Measurements from ENCODE around the gene ADAM33. TPM values are rescaled to one million over a fixed set of nuclear protein-coding genes. Genes with fewer than 3 reads are reported as not detected.

ADAM33 gene
- total and polyA plus RNA-seq, 2 of the 8 experiments (the other 6 are each of a cell fraction or from before 2014, with no cell fraction given): 4.2 to 6.0 TPM

DNA sequence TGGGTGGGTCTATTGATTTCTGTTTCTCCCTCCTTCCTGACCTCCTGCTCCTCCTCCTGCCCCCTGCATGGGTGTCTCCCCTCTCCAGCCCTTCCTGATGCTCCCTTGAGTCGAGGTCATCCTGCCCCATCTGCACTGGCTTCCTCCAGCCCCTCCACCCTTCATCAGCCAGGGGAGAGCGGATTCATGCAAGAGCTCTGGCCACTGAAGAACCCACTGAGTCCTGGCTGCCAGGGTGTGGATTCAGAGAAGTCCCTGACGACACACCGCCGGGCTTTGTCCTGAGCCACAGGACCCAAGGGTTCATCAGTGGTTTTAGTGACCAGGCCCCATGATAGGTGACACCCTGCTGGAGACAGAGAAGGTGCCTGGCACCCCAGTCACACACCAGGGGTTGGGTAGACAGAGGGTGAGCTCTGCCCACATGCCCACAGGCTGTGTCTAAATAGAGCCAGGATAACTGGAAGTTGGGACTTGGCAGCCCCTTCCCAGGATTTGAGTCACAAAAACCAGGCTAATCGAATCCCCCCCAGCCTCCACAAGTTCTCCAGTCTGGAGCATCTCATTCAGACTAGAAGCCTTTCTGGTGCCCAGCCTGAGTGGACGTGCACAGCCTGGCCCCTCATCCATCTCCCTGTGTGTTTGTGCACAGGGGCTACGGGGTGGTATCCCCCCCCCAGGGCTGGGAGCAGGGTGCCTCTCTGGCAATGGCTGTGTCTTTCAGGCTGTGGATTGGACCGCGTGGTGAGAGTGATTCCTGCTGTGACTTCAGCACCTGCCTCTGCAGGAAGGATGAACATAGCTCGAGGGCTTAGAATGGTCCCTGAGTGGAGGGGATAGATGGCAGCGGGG, 19.8 kb downstream of the ADAM33 start:
- H3K27ac ChIP-seq (ENCODE audit: low read depth, low read length): no peak overlapping the region
- H2BK120ac ChIP-seq (replicated peaks; ENCODE audit: low read depth, low read length): no peak overlapping the region
- H3K27me3 ChIP-seq (replicated peaks in 1 of 4; ENCODE audit: control insufficient read depth in 3 of 4, extremely low read depth in 1 of 4, insufficient read depth in 3 of 4, low read length in 3 of 4): peaks cover 0 to 2% (median 0%) of the 10 kb centered on the region in 4 experiments; a peak in 1 of 7 replicates
- FAIRE-seq (no peak), DNase-seq (ENCODE audit: low read depth in 1 of 2, low spot score in 2 of 2) (no peak)
- no peaks in the 10 kb centered on the region for H3K79me1 ChIP-seq (ENCODE audit: low read depth, low read length)
- peaks cover 0 to 17% of the 10 kb centered on the region in 2 experiments; a peak in 2 of 4 replicates for H3K9me3 ChIP-seq (ENCODE audit: insufficient read depth in 2 of 2, low read depth in 1 of 2, low read length in 1 of 2)
- H3K4me1 ChIP-seq (replicated peaks in 1 of 4; ENCODE audit: control insufficient read depth in 3 of 4, insufficient read depth in 4 of 4, low read length in 3 of 4): peaks cover 0 to 4% (median 0%) of the 10 kb centered on the region in 4 experiments; a peak in 3 of 7 replicates
- H3K18ac ChIP-seq (ENCODE audit: extremely low read depth, low read length): no peak overlapping the region
- H2BK5ac ChIP-seq (ENCODE audit: low read depth, low read length): no peak overlapping the region
- no peaks in the 10 kb centered on the region for H3K79me2 ChIP-seq (ENCODE audit: control insufficient read depth in 1 of 2, insufficient read depth in 2 of 2, low read length in 2 of 2)
- no peak overlapping the region for H3K23ac ChIP-seq (ENCODE audit: insufficient read length)
- H4K91ac ChIP-seq (replicated peaks; ENCODE audit: insufficient read length, low read length): no peak overlapping the region
- H4K5ac ChIP-seq (ENCODE audit: insufficient read length, low read depth, low read length): no peak overlapping the region
- no peak overlapping the region for H2AFZ ChIP-seq (ENCODE audit: low read length)
- no peak overlapping the region for H2BK20ac ChIP-seq (ENCODE audit: low read length)
- no peak overlapping the region for H2BK15ac ChIP-seq (ENCODE audit: low read length)
- no peak overlapping the region for H3K56ac ChIP-seq (replicated peaks; ENCODE audit: insufficient read length, low read depth, low read length)
- no peak overlapping the region for H3K9ac ChIP-seq (replicated peaks in 1 of 4; ENCODE audit: extremely low read depth in 1 of 4, low read depth in 3 of 4, low read length in 3 of 4)
- H3K4ac ChIP-seq (replicated peaks; ENCODE audit: insufficient read length, low read depth, low read length): no peak overlapping the region
- peaks cover 2% of the 10 kb centered on the region; the same call in 1 of the 2 replicates for H3K23me2 ChIP-seq (ENCODE audit: low read depth, low read length)
- CTCF ChIA-PET (ENCODE audit: partially characterized antibody): interaction anchor here (0.7 to 5.3 kb wide), 6 partner anchors 9 to 89 kb away, joined by 3 to 28 read pairs (median 3); no protein-coding TSS in a partner anchor
- no peak overlapping the region; the same call in 1 of the 2 replicates for H2BK12ac ChIP-seq (ENCODE audit: low read depth, low read length)
- H3K14ac ChIP-seq (ENCODE audit: insufficient read length): no peak overlapping the region
- 91% methylated on average over 10 of the region's 12 CpGs; no CpG with 5 or more reads in 1 of the 2 experiments for WGBS, 2 experiments (ENCODE audit: extremely low coverage in 1 of 2, insufficient coverage in 1 of 2, insufficient read length in 1 of 2, insufficient replicate concordance in 2 of 2, low coverage in 1 of 2, low lambda C conversion rate in 2 of 2, missing lambda C conversion rate in 1 of 2)
- no peak overlapping the region; a peak in 1 of 4 replicates for H3K4me2 ChIP-seq (ENCODE audit: insufficient read depth in 1 of 2, low read depth in 2 of 2, low read length in 2 of 2)
- H4K20me1 ChIP-seq (replicated peaks in 1 of 2; ENCODE audit: control insufficient read depth in 1 of 2, insufficient read depth in 2 of 2, low read length in 2 of 2): peaks cover 0 to 2% of the 10 kb centered on the region in 2 experiments
- peaks cover 0 to 5% (median 0%) of the 10 kb centered on the region in 4 experiments; a peak in 1 of 8 replicates for H3K36me3 ChIP-seq (ENCODE audit: control insufficient read depth in 2 of 4, insufficient read depth in 4 of 4, low read length in 3 of 4)
- POLR2A ChIA-PET (ENCODE audit: partially characterized antibody): no interaction called here
- no peak overlapping the region for H3K4me3 ChIP-seq (ENCODE audit: extremely low read depth in 1 of 4, insufficient read depth in 2 of 4, low read depth in 3 of 4, low read length in 4 of 4)
- no peak overlapping the region for H4K8ac ChIP-seq (ENCODE audit: extremely low read depth, insufficient read depth, low read length)
- no peak overlapping the region for H2AK5ac ChIP-seq (ENCODE audit: low read depth, low read length)
- TF ChIP-seq CREB1 (IDR thresholded peaks at IDR 0.05) (no peak), ZNF274 (IDR thresholded peaks at IDR 0.05; ENCODE audit: borderline replicate concordance, extremely low read depth, low read length) (no peak), BCL11A (IDR thresholded peaks at IDR 0.05; ENCODE audit: low read depth in 2 of 2, low read length in 2 of 2) (no peak), JUN (IDR thresholded peaks at IDR 0.05; ENCODE audit: low read depth, low read length) (no peak), ASH2L (IDR thresholded peaks at IDR 0.05; ENCODE audit: low read length) (no peak), JUND (IDR thresholded peaks at IDR 0.05; ENCODE audit: low read length) (no peak), HDAC6 (IDR thresholded peaks at IDR 0.05; ENCODE audit: low read depth, low read length) (no peak), GTF2F1 (IDR thresholded peaks at IDR 0.05; ENCODE audit: borderline replicate concordance, low read depth, low read length) (no peak), EP300 (IDR thresholded peaks at IDR 0.05; ENCODE audit: borderline replicate concordance in 1 of 2, low read depth in 2 of 2, low read length in 2 of 2) (no peak), SUZ12 (IDR thresholded peaks at IDR 0.05; ENCODE audit: low read length) (no peak), MAFK (IDR thresholded peaks at IDR 0.05; ENCODE audit: low read depth, low read length) (no peak)
- TF ChIP-seq, protein P1, sequence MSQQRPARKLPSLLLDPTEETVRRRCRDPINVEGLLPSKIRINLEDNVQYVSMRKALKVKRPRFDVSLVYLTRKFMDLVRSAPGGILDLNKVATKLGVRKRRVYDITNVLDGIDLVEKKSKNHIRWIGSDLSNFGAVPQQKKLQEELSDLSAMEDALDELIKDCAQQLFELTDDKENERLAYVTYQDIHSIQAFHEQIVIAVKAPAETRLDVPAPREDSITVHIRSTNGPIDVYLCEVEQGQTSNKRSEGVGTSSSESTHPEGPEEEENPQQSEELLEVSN (IDR thresholded peaks at IDR 0.05): no peak

Data from H1 (cell line).